GM18526 (cell line): ENCODE results near the gene NUDT14.

ENCODE experiments used
- POLR2A ChIP-seq: IDR thresholded peaks from 3 replicates; pipeline ENCODE4 v1.6.1; 2011; ENCODE audit not compliant: insufficient read length; ENCODE audit errors: extremely low read depth

The NUDT14 gene

DNA sequence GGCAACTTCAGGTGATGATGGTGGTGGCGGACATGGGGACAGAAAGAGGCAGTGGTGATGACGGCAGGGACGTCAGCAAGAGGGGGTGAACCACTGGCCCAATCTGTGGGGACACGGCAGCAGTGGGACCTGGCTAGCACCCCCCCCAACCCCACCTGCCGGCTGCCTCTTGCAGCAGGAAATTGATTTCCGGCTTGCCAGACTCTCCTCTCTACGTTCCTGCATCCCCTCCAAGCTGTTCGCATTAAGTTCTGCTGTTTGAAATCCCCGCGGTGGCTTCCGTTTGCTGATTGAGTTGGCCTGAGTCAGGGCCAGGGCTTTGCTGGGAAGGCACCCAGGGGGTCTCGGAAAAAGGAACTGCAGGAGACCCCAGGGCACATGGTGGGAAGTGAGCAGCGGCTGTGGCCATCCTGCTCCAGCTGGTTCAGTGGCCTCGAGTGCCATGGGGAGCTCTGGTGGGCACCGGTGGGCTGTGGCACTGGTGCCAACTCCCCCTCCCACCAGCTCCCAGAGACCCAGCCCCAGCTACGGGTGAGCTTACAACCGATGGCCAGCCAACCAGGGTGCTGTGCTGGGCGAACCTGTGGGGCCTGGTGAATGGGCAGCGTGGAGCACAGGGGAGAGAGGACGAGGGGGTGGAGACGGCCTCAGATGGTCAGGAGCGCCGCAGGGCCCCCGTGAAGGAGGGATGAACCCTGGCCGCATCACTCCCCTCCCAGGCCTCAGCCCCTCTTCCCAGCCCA lies 14.6 kb upstream of the NUDT14 start:
- no peak for TF ChIP-seq POLR2A

DNA sequence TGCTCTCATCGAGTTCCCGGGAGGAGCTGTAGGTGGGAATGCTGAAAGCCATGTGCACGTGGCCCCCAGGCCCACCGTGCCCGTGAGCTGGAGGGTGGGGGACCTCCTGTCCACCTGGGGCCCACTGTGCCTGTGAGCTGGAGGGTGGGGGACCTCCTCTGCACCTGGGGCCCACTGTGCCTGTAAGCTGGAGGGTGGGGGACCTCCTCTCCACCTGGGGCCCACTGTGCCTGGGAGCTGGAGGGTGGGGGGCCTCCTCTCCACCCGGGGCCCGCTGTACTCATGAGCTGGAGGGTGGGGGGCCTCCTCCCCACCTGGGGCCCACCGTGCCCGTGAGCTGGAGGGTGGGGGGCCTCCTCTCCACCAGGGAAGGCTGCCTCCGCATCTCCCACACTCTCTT lies 13.9 kb upstream of the NUDT14 start:
- no peak for TF ChIP-seq POLR2A

DNA sequence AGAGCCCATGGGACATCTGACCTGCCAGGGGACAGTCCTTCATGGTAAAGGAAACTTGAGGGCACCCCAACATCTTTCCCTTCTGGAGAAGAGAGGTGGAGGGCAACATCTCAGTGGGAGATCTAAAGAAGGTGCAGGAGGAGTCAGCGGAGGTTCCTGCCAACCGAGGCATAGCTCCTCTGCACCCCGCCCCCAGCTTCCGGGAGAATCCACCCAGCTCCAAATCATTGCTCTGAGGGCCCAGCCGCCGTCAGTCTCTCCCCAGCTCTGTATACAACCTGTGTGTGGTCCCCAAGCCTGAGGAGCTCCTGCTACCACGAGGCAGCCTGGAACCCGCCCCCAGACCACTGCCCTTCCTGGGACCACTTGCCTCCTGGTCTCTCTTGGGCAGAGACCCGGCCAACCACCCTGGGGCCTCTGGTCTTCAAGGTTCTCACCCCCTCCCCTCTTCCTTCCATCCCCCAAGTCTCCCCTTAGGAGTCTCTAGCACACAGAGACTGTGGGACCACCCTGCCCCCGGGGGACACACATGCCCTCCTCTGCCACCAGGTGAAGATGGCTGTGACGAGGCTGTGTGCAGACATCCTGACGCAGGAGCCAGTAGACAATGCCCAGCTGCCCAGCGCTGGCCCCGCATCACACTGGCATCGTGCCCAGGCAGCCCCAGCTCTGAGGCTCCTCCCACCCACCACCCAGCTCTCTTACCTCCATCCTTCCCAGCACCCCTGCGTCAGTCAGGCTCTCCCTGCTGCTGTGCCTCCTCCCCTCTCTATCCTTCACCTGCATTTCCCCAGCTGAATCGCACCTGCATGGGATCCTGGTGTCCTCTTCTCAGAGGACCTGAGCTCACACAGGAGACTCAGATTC lies 13.0 kb upstream of the NUDT14 start:
- TF ChIP-seq POLR2A: no peak

GRCh38 chr14:105192866-105193731 lies 12.0 kb upstream of the NUDT14 start:
- no peak for TF ChIP-seq POLR2A

DNA sequence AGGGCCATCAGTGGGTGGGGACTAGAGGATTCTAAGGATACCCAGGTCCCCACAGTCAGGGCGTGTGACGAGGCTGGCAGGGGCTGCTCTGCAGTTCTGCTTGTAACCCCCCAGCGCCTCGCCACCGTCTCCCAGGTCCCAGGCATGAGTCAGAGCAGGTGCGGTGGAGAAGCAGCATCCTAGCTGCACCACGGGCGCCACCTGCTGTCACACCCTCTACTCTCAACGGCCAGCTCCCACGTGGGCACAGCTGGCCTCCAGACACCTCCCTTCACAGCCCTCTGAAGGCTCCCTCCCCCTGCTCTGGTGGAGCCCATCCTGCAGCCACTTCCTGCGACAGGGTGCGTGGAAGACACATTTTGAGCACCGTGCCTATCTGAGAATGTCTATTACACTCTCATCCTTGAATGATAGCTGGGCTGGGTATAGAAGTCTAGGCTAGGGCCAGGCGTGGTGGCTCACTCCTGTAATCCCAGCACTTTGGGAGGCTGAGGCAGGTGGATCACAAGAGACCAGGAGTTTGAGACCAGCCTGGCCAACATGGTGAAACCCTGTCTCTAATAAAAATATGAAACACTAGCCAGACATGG lies 6.9 kb upstream of the NUDT14 start:
- no peak for TF ChIP-seq POLR2A

DNA sequence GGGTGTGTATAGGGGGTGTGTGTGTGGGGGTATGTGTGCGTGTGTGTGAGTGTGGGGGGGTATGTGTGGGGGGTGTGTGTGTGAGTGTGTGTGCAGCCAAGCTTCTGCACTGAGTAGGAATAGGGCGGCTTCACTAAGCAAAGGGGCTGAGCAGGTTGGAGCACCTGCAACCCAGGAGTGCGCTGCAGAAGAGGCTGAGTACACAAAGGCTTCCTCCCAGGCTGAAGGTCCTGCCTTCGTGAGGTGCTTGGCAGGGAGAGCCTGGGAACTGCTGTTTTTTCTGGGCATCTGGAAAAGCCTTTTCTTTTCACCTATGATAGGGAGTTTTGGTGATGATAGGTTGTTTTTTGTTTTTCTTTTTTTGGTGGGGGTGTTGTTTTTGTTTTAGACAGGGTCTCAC lies 6.0 kb upstream of the NUDT14 start:
- no peak for TF ChIP-seq POLR2A

- TF ChIP-seq POLR2A: no peak
Measured at GRCh38 chr14:105185973-105186372, 4.9 kb upstream of the NUDT14 start.

- no peak for TF ChIP-seq POLR2A
Measured at GRCh38 chr14:105185001-105185400, 3.9 kb upstream of the NUDT14 start.

DNA sequence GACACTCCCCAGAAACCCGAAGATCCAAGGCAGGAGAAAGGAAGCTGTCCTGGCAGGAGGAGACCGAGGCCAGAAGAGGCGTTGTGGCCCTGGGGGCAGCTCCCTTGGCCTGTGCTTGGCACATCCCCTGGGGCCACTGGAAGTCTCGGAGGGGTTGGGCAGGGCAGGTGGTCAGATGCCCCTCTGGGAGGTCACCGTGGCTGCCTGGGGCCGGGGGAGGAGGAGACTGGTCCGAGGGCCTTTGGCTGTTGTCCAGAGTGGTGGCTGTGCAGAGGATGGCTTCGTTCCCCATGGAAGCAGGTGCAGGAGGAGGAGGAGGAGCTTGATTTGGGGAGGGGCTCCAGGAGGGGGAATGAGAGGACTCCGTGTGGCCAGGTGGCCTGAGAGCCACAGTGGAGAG lies 3.3 kb upstream of the NUDT14 start:
- no peak for TF ChIP-seq POLR2A

DNA sequence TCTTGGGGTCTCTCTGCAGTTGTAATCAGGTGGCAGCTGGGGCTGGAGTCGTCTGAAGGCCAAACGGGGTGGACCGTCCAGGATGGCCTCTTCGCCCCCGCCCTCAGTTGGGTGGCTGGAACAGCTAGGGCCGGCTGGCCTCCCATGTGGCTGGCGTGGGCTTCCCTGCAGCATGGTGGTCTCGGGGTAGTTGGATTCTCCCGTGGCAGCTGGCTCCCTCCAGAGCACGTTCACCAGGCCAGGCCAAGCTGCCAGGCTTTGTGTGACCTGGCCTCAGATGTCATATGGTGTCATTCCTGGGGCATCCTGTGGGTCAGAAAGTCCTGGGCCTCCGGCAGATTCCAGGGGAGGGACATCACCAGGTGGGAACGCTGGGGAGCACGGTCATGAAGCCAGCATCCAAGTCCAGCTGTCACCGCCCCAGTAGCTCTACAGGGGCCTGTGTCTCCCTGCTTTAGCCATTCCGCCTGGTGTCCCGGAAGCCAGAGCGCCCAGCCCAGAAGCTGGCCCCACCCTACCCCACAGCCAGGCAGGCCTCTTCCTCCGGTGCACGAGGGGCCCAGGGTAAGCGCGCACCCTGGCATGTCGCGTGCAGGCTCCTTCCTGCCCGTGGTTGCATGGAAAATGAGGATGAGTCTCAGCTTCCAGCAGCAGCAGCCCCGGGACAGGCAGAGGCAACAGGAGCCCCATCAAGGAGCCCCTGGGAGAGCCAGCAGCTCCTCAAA lies 1.3 kb upstream of the NUDT14 start:
- TF ChIP-seq POLR2A: no peak

GRCh38 chr14:105181549-105182295 lies 610 bp upstream of the NUDT14 start:
- no peak for TF ChIP-seq POLR2A

DNA sequence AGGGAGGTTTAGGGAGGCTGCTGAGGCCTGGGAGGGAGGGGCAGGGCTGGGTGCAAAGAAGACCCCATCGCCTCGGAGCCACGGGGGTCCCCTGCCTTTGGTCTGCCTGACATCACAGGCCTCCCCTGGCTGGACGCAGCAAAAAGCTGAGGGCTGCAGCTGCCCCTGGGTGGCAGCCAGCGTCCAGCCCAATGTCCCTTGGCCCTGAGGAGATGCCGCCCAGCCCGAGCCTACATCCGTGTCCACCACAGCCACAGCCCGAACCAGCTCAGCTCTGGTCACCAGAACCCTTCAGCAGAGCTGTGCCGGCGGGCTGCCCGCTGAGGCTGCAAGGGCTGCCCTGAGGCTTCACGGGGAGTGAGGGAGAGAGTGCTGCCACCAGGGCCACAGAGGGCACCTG lies 1.9 kb downstream of the NUDT14 start:
- TF ChIP-seq POLR2A: no peak

- TF ChIP-seq POLR2A: no peak
Measured at GRCh38 chr14:105178868-105179140, 2.3 kb downstream of the NUDT14 start.
